Endothelial cell of umbilical vein (primary cell): ENCODE measurements around the gene ERO1B. TPM values are rescaled to one million over a fixed set of nuclear protein-coding genes. Genes with fewer than 3 reads are reported as not detected.

ENCODE experiments used
- BruUV-seq: library from RNA; stranded (reverse); fragments of 400-500 nt; replicated peaks from 2 replicates; lab custom pipeline; 2021; lab: Mats Ljungman, UMichigan
- CTCF ChIA-PET: fragments of 300-600, 350-600 bp; sonication (Branson Sonifier 250); formaldehyde crosslinking; loops from one replicate; lab custom pipeline; 2021; ENCODE audit warnings: antibody characterized with exemption, inconsistent platforms; lab: Charles Lee
- POLR2A ChIA-PET: fragments of 300-600, 350-600 bp; sonication (Branson Sonifier 250); formaldehyde crosslinking; loops from one replicate; lab custom pipeline; 2021; ENCODE audit warnings: antibody characterized with exemption, inconsistent platforms; lab: Charles Lee
- DNase-seq: peaks from one replicate; pipeline ENCODE4 v3.0.0-alpha.2; 2011; ENCODE audit warnings: low read depth, low spot score
- FAIRE-seq: peaks from 2 replicates; lab custom pipeline; 2011; peaks lifted over from hg19 to GRCh38; lab: Jason Lieb, UNC
- H2AFZ ChIP-seq: 2 replicates; pipeline ENCODE4 v1.6.0; 2012; ENCODE audit warnings: low read depth, low read length, control low read depth, inconsistent platforms
- H3K27ac ChIP-seq: 2 replicates; pipeline ENCODE4 v1.5.1; 2011; ENCODE audit warnings: low read depth, mild to moderate bottlenecking, control low read depth, low read length, moderate library complexity; ENCODE audit not compliant: insufficient read depth
- H3K27me3 ChIP-seq, 2 experiments: 2 replicates each; pipeline versions ENCODE4 v1.6.0 to v1.6.1; 2011; ENCODE audit warnings: low read length in 2 of 2, mixed read lengths in 1 of 2; ENCODE audit not compliant: control insufficient read depth in 2 of 2, insufficient read depth in 2 of 2
- H3K36me3 ChIP-seq, 2 experiments: 2 replicates in 1 of 2; 3 replicates in 1 of 2; pipeline ENCODE4 v1.5.1; 2011; ENCODE audit warnings: low read length in 2 of 2, mild to moderate bottlenecking in 1 of 2, moderate library complexity in 1 of 2; ENCODE audit not compliant: control insufficient read depth in 2 of 2, insufficient read depth in 2 of 2; ENCODE audit errors: extremely low read depth in 1 of 2
- H3K4me1 ChIP-seq: 3 replicates; pipeline ENCODE4 v1.5.1; 2011; ENCODE audit warnings: mild to moderate bottlenecking, low read length; ENCODE audit not compliant: control insufficient read depth, insufficient read depth; ENCODE audit errors: extremely low read depth
- H3K4me2 ChIP-seq: 2 replicates; pipeline ENCODE4 v1.6.1; 2011; ENCODE audit warnings: low read length, control low read depth, mixed read lengths; ENCODE audit not compliant: insufficient read depth
- H3K4me3 ChIP-seq, 3 experiments: fragments of 200-600 bp in 1 of 3; sonication (generic), shearing (Covaris generic) in 1 of 3; replicated peaks in 1 of 3; 2 replicates each; pipeline ENCODE4 v1.5.1; 2011 to 2016; ENCODE audit warnings: control low read depth in 3 of 3, low read length in 3 of 3, mild to moderate bottlenecking in 2 of 3, inconsistent platforms in 1 of 3, low read depth in 1 of 3, moderate library complexity in 1 of 3; ENCODE audit not compliant: insufficient read depth in 1 of 3
- H3K79me2 ChIP-seq: 2 replicates; pipeline ENCODE4 v1.6.0; 2012; ENCODE audit warnings: low read length, inconsistent platforms; ENCODE audit not compliant: control insufficient read depth, insufficient read depth
- H3K9ac ChIP-seq: replicated peaks from 2 replicates; pipeline ENCODE3; 2011; ENCODE audit warnings: low read length, control low read depth; ENCODE audit not compliant: insufficient read depth; ENCODE audit errors: extremely low read depth
- H3K9me1 ChIP-seq: replicated peaks from 3 replicates; pipeline ENCODE4 v1.6.0; 2011; ENCODE audit warnings: mild to moderate bottlenecking, low read length; ENCODE audit not compliant: control insufficient read depth, insufficient read depth; ENCODE audit errors: extremely low read depth
- H3K9me3 ChIP-seq: replicated peaks from 2 replicates; pipeline ENCODE4 v1.5.1; 2012; ENCODE audit warnings: low read length, inconsistent platforms; ENCODE audit not compliant: control insufficient read depth, insufficient read depth
- H4K20me1 ChIP-seq: replicated peaks from 2 replicates; pipeline ENCODE3; 2011; ENCODE audit warnings: mild to moderate bottlenecking, low read length; ENCODE audit not compliant: control insufficient read depth, insufficient read depth; ENCODE audit errors: extremely low read depth
- EZH2 ChIP-seq: IDR thresholded peaks from 2 replicates; pipeline ENCODE4 v1.6.1; 2012; ENCODE audit warnings: borderline replicate concordance, low read depth, mild to moderate bottlenecking, moderate library complexity, low read length, inconsistent platforms; ENCODE audit not compliant: severe bottlenecking
- FOS ChIP-seq: IDR thresholded peaks from 2 replicates; pipeline ENCODE4 v1.6.1; 2011; ENCODE audit warnings: mild to moderate bottlenecking, low read length, moderate library complexity, borderline replicate concordance; ENCODE audit not compliant: insufficient read depth
- GATA2 ChIP-seq: IDR thresholded peaks from 2 replicates; pipeline ENCODE4 v1.7.0; 2011; ENCODE audit warnings: low read depth, mild to moderate bottlenecking, moderate library complexity, mixed read lengths, low read length; ENCODE audit not compliant: insufficient read length, insufficient read depth
- JUN ChIP-seq: IDR thresholded peaks from 2 replicates; pipeline ENCODE4 v1.6.1; 2011; ENCODE audit warnings: borderline replicate concordance, low read depth; ENCODE audit not compliant: insufficient read length, insufficient read depth
- MYC ChIP-seq: IDR thresholded peaks from one replicate; pipeline ENCODE4 v1.6.1; 2011; ENCODE audit warnings: mild to moderate bottlenecking, low read depth, low read length
- POLR2A ChIP-seq: IDR thresholded peaks from 2 replicates; pipeline ENCODE4 v1.6.1; 2012; ENCODE audit warnings: low read depth, mild to moderate bottlenecking, control low read depth, low read length
- POLR2AphosphoS5 ChIP-seq: IDR thresholded peaks from 2 replicates; pipeline ENCODE4 v1.6.1; 2012; ENCODE audit warnings: low read depth, mild to moderate bottlenecking, control low read depth, low read length, moderate library complexity; ENCODE audit not compliant: insufficient read depth
- dilution Hi-C: fragments of 300-500 bp; cut with MboI; formaldehyde crosslinking; loops from one replicate; pipeline ENCODE4 v1.15.0; 2019; ENCODE audit warnings: low sequenced_read_pairs; ENCODE audit not compliant: extremely low pct_ligation_motif_present
- intact Hi-C: fragments of 100-400 bp; cut with micrococcal nuclease; formaldehyde crosslinking; loops from one replicate; pipeline ENCODE4 v1.10.0; 2022
- polyA plus RNA-seq, 4 experiments: library from polyadenylated mRNA; depleted of rRNA in 3 of 4; stranded (reverse) in 3 of 4; unstranded in 1 of 4; fragments of >200 nt; gene quantifications; 2 replicates each; pipeline versions ENCODE4 v1.2.1 to v1.2.3, GENCODE V29; 2011 to 2012; ENCODE audit warnings: missing spikeins in 1 of 4
- total RNA-seq: library from RNA; stranded (reverse); gene quantifications from 2 replicates; pipeline ENCODE4 v1.2.3, GENCODE V29; 2021
- TF ChIP-seq, protein P1 (sequence below), 2 donors: IDR thresholded peaks; 1 replicate in 1 of 2; 2 replicates in 1 of 2; pipeline ENCODE4 v1.5.1; 2011; ENCODE audit warnings: low read length in 2 of 2, mild to moderate bottlenecking in 2 of 2, moderate library complexity in 2 of 2, control low read depth in 1 of 2, inconsistent platforms in 1 of 2, low read depth in 1 of 2; ENCODE audit not compliant: insufficient read depth in 1 of 2; ENCODE audit errors: extremely low read depth in 1 of 2
- TF ChIP-seq, protein P2 (sequence below): IDR thresholded peaks from 2 replicates; pipeline ENCODE4 v1.6.1; 2011; ENCODE audit not compliant: insufficient read depth, insufficient read length

Gene ERO1B
- total and polyA plus RNA-seq, 2 donors (not counting 3 experiments of a cell fraction or from before 2014, with no cell fraction given): 1.9 to 3.6 TPM

DNA sequence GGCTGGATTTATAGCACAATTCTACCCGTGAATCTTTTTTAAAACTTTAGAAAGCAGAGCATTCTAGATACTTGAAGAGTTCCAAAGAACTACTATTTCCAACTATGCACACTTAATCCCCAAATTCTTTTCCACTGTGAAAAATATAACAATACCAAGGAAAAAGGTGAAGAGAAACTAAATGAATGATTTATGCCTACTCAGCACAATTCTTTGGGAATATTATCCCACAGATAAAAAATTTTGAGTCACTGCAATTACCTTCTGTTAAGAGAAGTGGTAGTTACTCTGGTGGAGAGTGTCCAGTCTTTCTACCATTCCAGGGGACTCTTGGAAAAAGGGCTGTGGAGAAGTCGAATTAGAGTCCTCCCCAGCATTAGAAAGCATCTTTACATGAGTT, 39.2 kb downstream of the ERO1B start:
- Histone ChIP-seq H4K20me1 (no peaks in the 10 kb centered on the region), H3K9ac (no peak overlapping the region), H3K27ac (no peak overlapping the region), H3K4me1 (no peaks in the 10 kb centered on the region), H3K79me2 (no peaks in the 10 kb centered on the region), H2AFZ (no peak overlapping the region), H3K4me2 (no peak overlapping the region), H3K36me3 (no peaks in the 10 kb centered on the region), H3K9me1 (no peaks in the 10 kb centered on the region), H3K9me3 (no peaks in the 10 kb centered on the region), H3K27me3 (no peaks in the 10 kb centered on the region), H3K4me3 (no peak overlapping the region)
- FAIRE-seq: no peak
- ChIA-PET CTCF (no interaction called here), POLR2A (no interaction called here)
- DNase-seq: no peak
- intact Hi-C loops (no loop called here), dilution Hi-C loops (no loop called here)
- BruUV-seq: no TSS peak
- TF ChIP-seq JUN (no peak), POLR2A (no peak)

DNA sequence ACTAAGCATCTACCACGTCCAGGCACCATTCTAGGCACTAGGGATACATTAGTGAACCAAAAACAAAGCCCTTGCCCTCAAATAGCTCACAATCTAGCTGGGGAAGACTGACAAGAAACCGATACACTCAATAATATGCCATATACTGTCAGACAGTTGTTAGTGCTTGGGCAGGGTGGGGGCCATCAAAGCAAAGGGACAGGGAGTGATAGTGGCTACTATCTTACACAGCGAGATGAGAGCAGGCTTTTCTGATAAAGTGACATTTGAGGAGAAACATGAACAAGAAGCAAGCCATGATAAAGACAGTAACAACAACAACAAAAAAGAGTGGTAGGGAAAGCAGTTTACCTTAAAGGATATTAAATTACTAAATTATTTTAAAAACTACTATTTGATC, 41.1 kb downstream of the ERO1B start:
- no peak overlapping the region for H3K9ac ChIP-seq
- ChIA-PET CTCF (no interaction called here), POLR2A (no interaction called here)
- no peaks in the 10 kb centered on the region for H4K20me1 ChIP-seq
- H3K27ac ChIP-seq: no peak overlapping the region
- FAIRE-seq (no peak), DNase-seq (no peak)
- no peak overlapping the region for H2AFZ ChIP-seq
- H3K9me3 ChIP-seq: no peaks in the 10 kb centered on the region
- BruUV-seq: no TSS peak
- H3K79me2 ChIP-seq: no peaks in the 10 kb centered on the region
- intact Hi-C loops (no loop called here), dilution Hi-C loops (no loop called here)
- no peaks in the 10 kb centered on the region for H3K27me3 ChIP-seq
- no peak overlapping the region for H3K4me2 ChIP-seq
- H3K4me3 ChIP-seq: no peak overlapping the region
- H3K9me1 ChIP-seq: no peaks in the 10 kb centered on the region
- no peak for TF ChIP-seq EZH2
- TF ChIP-seq, protein P1, sequence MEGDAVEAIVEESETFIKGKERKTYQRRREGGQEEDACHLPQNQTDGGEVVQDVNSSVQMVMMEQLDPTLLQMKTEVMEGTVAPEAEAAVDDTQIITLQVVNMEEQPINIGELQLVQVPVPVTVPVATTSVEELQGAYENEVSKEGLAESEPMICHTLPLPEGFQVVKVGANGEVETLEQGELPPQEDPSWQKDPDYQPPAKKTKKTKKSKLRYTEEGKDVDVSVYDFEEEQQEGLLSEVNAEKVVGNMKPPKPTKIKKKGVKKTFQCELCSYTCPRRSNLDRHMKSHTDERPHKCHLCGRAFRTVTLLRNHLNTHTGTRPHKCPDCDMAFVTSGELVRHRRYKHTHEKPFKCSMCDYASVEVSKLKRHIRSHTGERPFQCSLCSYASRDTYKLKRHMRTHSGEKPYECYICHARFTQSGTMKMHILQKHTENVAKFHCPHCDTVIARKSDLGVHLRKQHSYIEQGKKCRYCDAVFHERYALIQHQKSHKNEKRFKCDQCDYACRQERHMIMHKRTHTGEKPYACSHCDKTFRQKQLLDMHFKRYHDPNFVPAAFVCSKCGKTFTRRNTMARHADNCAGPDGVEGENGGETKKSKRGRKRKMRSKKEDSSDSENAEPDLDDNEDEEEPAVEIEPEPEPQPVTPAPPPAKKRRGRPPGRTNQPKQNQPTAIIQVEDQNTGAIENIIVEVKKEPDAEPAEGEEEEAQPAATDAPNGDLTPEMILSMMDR (IDR thresholded peaks at IDR 0.05; ENCODE audit: extremely low read depth in 1 of 2, insufficient read depth in 1 of 2, low read depth in 1 of 2, low read length in 2 of 2): no peak
- no peak for TF ChIP-seq MYC
- TF ChIP-seq JUN: no peak
- TF ChIP-seq, protein P2, sequence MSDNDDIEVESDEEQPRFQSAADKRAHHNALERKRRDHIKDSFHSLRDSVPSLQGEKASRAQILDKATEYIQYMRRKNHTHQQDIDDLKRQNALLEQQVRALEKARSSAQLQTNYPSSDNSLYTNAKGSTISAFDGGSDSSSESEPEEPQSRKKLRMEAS: no peak
- no peak for TF ChIP-seq POLR2A
- TF ChIP-seq FOS: no peak
- no peak for TF ChIP-seq POLR2AphosphoS5
- TF ChIP-seq GATA2: no peak
- no peaks in the 10 kb centered on the region for H3K4me1 ChIP-seq
- no peaks in the 10 kb centered on the region for H3K36me3 ChIP-seq
